Measurements from ENCODE around the gene TEAD4.

The TEAD4 gene

GRCh38 chr12:3081886-3082285, 122.7 kb downstream of the TEAD4 start:
- no peak for TF ChIP-seq CTCF (conservative IDR thresholded peaks at IDR 0.05; ENCODE audit: low read length)
- DNase-seq (ENCODE audit: low read depth) = no peak
- no peak overlapping the region for H3K4me3 ChIP-seq (ENCODE audit: low read length)

- DNase-seq (ENCODE audit: low read depth) = no peak
- no peak for TF ChIP-seq CTCF (conservative IDR thresholded peaks at IDR 0.05; ENCODE audit: low read length)
- no peak overlapping the region for H3K4me3 ChIP-seq (ENCODE audit: low read length)
Measured at GRCh38 chr12:3083241-3083920, 124.2 kb downstream of the TEAD4 start.

- no peak for DNase-seq (ENCODE audit: low read depth)
- H3K4me3 ChIP-seq (ENCODE audit: low read length) = no peak overlapping the region
- TF ChIP-seq CTCF (conservative IDR thresholded peaks at IDR 0.05; ENCODE audit: low read length) = no peak
Measured at GRCh38 chr12:3083921-3084347, 124.7 kb downstream of the TEAD4 start.

- H3K4me3 ChIP-seq (ENCODE audit: low read length) = no peak overlapping the region
- no peak for DNase-seq (ENCODE audit: low read depth)
- no peak for TF ChIP-seq CTCF (conservative IDR thresholded peaks at IDR 0.05; ENCODE audit: low read length)
Measured at GRCh38 chr12:3084742-3085141, 125.5 kb downstream of the TEAD4 start.

GRCh38 chr12:3085341-3086139, 126.3 kb downstream of the TEAD4 start:
- DNase-seq (ENCODE audit: low read depth) = no peak
- TF ChIP-seq CTCF (conservative IDR thresholded peaks at IDR 0.05; ENCODE audit: low read length) = no peak
- H3K4me3 ChIP-seq (ENCODE audit: low read length) = no peak overlapping the region

- no peak for TF ChIP-seq CTCF (conservative IDR thresholded peaks at IDR 0.05; ENCODE audit: low read length)
- H3K4me3 ChIP-seq (ENCODE audit: low read length) = no peak overlapping the region
- DNase-seq (ENCODE audit: low read depth) = no peak
Measured at GRCh38 chr12:3086211-3086610, 127.0 kb downstream of the TEAD4 start.

Measured in AG10803 (cell line).